ENCODE data around the gene NOXO1. TPM values are rescaled to one million over a fixed set of nuclear protein-coding genes. Genes with fewer than 3 reads are reported as not detected.

Gene NOXO1
- polyA plus RNA-seq, 1 donor (not counting 4 experiments of a cell fraction or from before 2014, with no cell fraction given) = 0.38 TPM

DNA sequence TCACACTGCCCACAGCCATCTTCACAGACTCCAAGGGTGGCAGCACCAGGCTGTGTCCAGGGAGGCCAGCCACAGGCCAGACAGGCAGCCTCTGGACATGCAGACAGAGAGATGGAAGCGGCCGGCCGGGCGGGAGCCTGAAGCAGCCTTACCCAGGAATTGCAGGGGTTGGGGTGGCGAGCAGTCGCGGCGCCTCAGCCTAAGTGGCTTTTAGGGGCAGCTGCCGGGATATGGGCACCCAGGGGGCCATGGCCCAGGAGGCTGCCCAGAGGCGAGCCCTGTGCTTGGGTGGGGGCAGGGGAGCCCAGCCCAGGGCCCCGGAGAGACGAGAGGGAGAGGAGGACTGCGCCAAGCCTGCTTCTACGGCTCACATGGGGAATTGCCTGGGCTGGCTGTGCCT, 44.0 kb upstream of the NOXO1 start:
- Histone ChIP-seq H3K9me1 (ENCODE audit: control insufficient read depth, extremely low read depth, insufficient read depth, low read length) (no peaks in the 10 kb centered on the region), H3K9me3 (ENCODE audit: control insufficient read depth, low read depth, low read length) (no peaks in the 10 kb centered on the region), H3K79me2 (ENCODE audit: control insufficient read depth, insufficient read depth, low read length) (no peaks in the 10 kb centered on the region), H3K4me1 (ENCODE audit: control insufficient read depth, extremely low read depth, insufficient read depth, low read length) (peaks cover 15% of the 10 kb centered on the region), H3K4me3 (ENCODE audit: control insufficient read depth in 2 of 3, extremely low read depth in 1 of 3, insufficient read depth in 2 of 3, low read depth in 1 of 3, low read length in 3 of 3) (no peak overlapping the region), H2AFZ (ENCODE audit: control insufficient read depth, low read length) (no peak overlapping the region), H3K36me3 (ENCODE audit: control insufficient read depth in 2 of 2, extremely low read depth in 1 of 2, insufficient read depth in 2 of 2, low read length in 2 of 2) (no peaks in the 10 kb centered on the region), H3K9ac (ENCODE audit: control insufficient read depth, extremely low read depth, insufficient read depth, low read length) (no peak overlapping the region), H3K27ac (ENCODE audit: control insufficient read depth, insufficient read depth, low read length) (no peak overlapping the region), H3K4me2 (ENCODE audit: control insufficient read depth, extremely low read depth, insufficient read depth, low read depth, low read length) (no peak overlapping the region), H4K20me1 (ENCODE audit: control insufficient read depth, extremely low read depth, insufficient read depth, low read length) (no peaks in the 10 kb centered on the region), H3K27me3 (ENCODE audit: control insufficient read depth, extremely low read depth, insufficient read depth, low read length) (peaks cover 8% of the 10 kb centered on the region)
- DNase-seq (ENCODE audit: low read depth, low spot score) = no peak
- FAIRE-seq = no peak
- TF ChIP-seq EZH2 (IDR thresholded peaks at IDR 0.05; ENCODE audit: low read length) (no peak), CTCF (optimal IDR thresholded peaks at IDR 0.05 in 1 of 3, IDR thresholded peaks at IDR 0.05 in 1 of 3, conservative IDR thresholded peaks at IDR 0.05 in 1 of 3; ENCODE audit: extremely low read depth in 1 of 3, insufficient read depth in 2 of 3, low read length in 3 of 3) (no peak)
- dilution Hi-C loops (cut with MboI; ENCODE audit: extremely low pct_ligation_motif_present, low sequenced_read_pairs) = no loop called here

GRCh38 chr16:2024032-2024420, 42.8 kb upstream of the NOXO1 start:
- Histone ChIP-seq H3K27me3 (ENCODE audit: control insufficient read depth, extremely low read depth, insufficient read depth, low read length) (peaks cover 20% of the 10 kb centered on the region), H3K36me3 (ENCODE audit: control insufficient read depth in 2 of 2, extremely low read depth in 1 of 2, insufficient read depth in 2 of 2, low read length in 2 of 2) (no peaks in the 10 kb centered on the region), H3K27ac (ENCODE audit: control insufficient read depth, insufficient read depth, low read length) (no peak overlapping the region), H3K9me1 (ENCODE audit: control insufficient read depth, extremely low read depth, insufficient read depth, low read length) (no peaks in the 10 kb centered on the region), H3K79me2 (ENCODE audit: control insufficient read depth, insufficient read depth, low read length) (no peaks in the 10 kb centered on the region), H4K20me1 (ENCODE audit: control insufficient read depth, extremely low read depth, insufficient read depth, low read length) (no peaks in the 10 kb centered on the region), H2AFZ (ENCODE audit: control insufficient read depth, low read length) (no peak overlapping the region), H3K4me2 (ENCODE audit: control insufficient read depth, extremely low read depth, insufficient read depth, low read depth, low read length) (no peak overlapping the region), H3K4me1 (ENCODE audit: control insufficient read depth, extremely low read depth, insufficient read depth, low read length) (peaks cover 15% of the 10 kb centered on the region), H3K9me3 (ENCODE audit: control insufficient read depth, low read depth, low read length) (no peaks in the 10 kb centered on the region), H3K9ac (ENCODE audit: control insufficient read depth, extremely low read depth, insufficient read depth, low read length) (no peak overlapping the region), H3K4me3 (ENCODE audit: control insufficient read depth in 2 of 3, extremely low read depth in 1 of 3, insufficient read depth in 2 of 3, low read depth in 1 of 3, low read length in 3 of 3) (no peak overlapping the region)
- TF ChIP-seq EZH2 (IDR thresholded peaks at IDR 0.05; ENCODE audit: low read length) (no peak), CTCF (optimal IDR thresholded peaks at IDR 0.05 in 1 of 3, IDR thresholded peaks at IDR 0.05 in 1 of 3, conservative IDR thresholded peaks at IDR 0.05 in 1 of 3; ENCODE audit: extremely low read depth in 1 of 3, insufficient read depth in 2 of 3, low read length in 3 of 3) (no peak)
- FAIRE-seq = no peak
- dilution Hi-C loops (cut with MboI; ENCODE audit: extremely low pct_ligation_motif_present, low sequenced_read_pairs) = no loop called here
- no peak for DNase-seq (ENCODE audit: low read depth, low spot score)

Measured in keratinocyte (primary cell).